Endothelial cell of coronary artery (primary cell): Measurements from ENCODE around the gene STUB1. TPM values are rescaled to one million over a fixed set of nuclear protein-coding genes. Genes with fewer than 3 reads are reported as not detected.

Source experiments
- total RNA-seq: library from RNA; depleted of rRNA; stranded (reverse); fragments of >200 nt; gene quantifications from 2 replicates; pipeline ENCODE4 v1.2.3, GENCODE V29; 2014

STUB1 gene
- total RNA-seq: 160 and 181 TPM in 2 replicates

GRCh38 chr16:679814-680624 is at the start of gene STUB1:
TSS of gene STUB1 (plus strand) at chr16:680410. CDS start at chr16:680526, 116 bp downstream.

DNA sequence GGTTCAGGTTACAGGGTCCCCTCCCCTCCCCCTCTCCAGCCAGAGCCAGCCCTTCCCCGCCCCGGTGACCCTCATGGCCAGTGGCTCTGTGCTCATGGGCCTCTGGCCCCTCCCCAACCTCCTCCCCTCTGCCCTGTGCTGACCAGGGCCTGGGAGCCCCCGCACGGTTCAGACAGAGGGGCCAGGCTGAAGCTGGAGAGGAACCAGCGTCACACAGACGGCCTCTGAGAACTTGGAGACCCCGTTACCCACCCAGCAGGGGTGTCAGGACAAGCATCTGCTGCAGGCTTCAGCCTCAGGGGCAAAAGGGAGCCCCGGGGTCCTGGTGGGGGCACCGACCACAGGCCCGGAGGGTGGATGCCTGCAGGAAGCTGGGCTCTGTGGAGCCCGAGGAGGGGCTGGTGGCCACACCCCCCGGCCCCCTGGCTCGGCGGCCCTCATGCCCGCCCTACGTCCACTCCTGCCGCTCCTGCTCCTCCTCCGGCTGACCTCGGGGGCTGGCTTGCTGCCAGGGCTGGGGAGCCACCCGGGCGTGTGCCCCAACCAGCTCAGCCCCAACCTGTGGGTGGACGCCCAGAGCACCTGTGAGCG is 49.3 kb upstream of the STUB1 start, which contains the start of gene WFIKKN1:
Gene WFIKKN1, plus strand, starts transcription at position 171 of the 591 bp plus-strand sequence. Its CDS starts 269 bp downstream, at position 440.

DNA sequence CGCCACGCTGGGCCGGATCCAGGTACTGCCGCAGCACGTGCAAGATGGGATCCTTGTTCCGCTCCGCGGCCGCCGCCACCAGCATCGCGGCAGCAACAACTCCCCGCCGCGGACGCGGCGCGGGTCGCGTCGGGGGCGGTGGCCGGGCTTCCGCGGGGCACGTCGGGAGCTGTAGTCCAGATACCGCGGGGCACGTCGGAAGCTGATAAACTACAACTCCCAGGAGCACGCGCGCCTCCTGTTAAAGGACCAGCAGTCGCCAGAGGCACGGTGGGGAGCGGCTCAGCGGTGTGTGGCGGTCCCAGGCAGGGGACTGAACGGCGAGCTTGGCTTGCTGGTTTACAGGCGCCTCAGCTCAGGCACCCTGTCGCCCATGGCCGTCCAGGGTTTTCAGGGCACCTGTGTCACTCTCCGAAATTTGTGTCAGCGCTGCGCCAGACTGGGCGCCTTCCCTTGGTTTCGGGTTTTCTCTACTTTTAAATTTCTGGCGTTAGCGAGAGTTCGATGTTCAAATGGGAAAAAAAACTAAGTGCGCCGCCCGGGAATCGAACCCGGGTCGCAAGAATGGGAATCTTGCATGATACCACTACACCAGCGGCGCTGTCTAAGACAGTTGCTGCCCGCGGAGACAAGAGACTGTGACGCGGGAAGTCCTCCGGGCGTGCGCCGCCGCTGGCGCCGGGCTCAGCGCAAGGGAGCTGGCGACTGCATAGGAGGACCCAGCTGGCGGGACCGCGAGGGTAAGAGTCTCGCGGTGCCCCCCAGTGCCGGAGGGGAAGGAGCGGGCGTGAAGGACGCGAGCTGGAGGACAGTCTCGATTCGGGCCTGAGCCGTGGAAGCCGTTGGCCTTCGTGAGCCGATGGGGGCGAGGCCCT is 43.8 kb upstream of the STUB1 start, which contains the start of gene METTL26:
Gene METTL26, minus strand, starts transcription at position 100 of the 875 bp plus-strand sequence. Its CDS starts 15 bp downstream, at position 85.

GRCh38 chr16:641326-642188 is 38.7 kb upstream of the STUB1 start, which contains the start of gene MCRIP2:
TSS of gene MCRIP2 (plus strand) at chr16:641828. CDS start at chr16:641992, 164 bp downstream.

DNA sequence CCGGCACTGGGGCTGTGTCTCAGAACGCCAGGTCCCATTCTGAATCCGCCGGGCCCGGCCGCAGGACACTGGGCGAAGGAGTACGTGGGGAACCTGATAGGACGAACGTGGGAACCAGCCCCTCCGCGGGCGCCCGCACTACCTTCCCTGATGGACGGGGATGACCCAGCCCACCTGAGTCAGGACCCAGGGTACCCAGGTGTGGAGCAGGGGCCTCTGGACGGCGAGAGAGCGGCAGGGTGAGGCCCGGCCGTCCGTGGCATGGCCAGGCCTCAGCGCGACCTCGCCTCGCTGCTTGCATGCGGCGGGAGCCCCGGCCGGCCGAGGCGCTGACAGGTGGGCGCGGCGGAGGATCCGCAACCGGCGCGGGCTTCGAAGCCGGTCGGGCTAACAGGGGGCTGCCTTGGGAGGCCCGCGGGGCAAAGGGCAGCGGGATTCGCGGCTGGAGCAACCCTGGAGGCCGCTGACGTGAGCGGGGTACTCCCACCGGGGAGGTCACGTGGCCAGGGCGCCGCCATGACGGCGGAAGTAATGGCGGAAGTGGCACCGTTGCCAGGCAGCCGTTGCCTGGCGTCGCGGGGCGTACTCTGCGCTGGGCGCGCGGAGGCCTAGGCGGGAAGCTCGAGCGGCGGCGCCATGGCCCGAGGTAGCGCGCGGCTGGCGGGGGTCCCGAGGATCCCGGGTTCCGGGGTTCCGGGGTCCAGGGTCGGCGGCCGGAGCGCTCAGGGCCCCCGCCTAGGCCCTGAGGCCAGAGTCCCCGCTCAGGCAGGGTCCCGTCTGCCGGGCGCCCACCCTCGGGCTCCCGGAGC is 31.2 kb upstream of the STUB1 start, which contains the start of gene WDR90:
Gene WDR90, plus strand, starts transcription at position 585 of the 809 bp plus-strand sequence. Its CDS starts 52 bp downstream, at position 637.

DNA sequence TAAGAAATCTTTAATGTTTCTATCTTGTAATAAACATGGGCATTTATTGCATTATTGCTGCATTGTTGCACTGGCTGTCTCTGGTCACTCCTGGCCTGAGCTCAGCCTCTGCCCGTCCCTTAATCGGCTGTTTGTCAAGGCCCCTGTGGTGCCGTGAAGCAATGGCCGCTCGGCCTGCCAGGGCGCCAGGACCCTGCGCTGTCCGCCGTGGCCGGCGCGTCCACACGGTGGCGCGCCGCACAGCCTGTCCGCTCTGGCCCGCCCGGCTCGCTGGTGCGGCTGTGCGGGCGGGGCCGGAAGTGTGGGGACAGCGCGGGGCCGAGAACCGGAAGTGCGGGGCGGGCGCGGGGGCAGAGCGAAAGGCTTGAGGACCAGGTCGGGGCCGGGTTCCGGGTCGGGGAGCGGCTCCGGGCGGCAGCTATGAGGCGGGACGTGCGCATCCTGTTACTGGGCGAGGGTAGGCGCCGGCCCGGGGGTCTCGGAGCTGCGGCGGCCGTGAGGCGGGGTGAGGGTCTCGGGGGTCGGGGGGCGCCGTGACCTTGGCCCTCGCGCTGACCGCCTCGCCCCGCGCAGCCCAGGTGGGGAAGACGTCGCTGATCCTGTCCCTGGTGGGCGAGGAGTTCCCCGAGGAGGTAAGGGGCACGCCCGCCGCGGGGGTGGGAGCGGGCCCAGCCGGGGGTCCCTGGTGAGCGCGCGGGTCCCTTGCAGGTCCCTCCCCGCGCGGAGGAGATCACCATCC is 12.3 kb upstream of the STUB1 start, which contains the start of gene RHOT2:
Gene RHOT2, plus strand, starts transcription at position 353 of the 739 bp plus-strand sequence. Its CDS starts 68 bp downstream, at position 421.

DNA sequence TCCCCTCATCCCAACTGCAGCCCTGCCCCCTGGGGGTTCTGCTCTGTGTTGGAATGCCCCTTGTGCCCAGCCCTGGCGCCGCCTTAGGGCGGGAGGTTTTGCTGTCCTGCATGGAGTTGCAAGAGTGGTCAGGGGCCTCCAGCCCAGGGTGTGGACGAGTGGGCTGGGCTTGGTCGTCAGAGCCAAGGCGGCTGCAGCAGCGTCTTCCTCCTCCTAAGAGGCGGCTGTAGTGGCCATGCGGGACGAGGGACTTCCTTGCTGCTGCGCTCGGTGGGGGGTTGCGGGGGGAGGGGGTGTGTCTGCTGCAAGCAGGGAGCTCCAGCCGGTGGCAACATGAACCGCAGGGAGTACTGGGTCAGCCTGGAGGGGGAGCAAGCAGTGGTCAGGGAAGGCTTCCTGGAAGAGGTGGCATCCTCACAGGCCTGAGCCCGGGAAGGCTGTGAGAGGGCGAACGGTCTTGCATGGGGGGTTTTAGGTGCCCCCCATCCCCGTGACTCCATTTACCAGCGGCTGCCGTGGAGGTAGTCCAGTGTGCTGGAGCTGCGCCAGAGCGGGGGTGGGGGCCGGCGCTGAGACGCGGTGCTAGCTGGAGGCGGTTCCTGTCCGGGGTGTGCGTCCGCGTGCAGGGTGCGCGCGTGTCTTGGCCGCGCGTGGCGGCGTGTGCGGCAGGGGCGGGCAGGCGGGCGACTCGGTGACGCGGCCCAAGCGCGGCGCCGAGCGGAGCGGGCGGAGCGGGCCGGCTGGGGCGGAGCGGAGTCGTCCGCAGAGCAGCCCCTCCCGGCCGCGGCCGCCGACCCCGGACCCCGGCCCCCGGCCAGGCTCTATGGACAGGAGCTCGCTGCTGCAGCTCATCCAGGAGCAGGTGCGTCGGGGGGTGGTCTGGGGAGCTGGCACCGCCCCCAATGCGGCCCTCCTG is 5.0 kb upstream of the STUB1 start, which contains the start of gene RHBDL1:
Gene RHBDL1, plus strand, starts transcription at position 704 of the 916 bp plus-strand sequence. Its CDS starts 120 bp downstream, at position 824.

GRCh38 chr16:684071-684794 is 4.0 kb downstream of the STUB1 start, which contains the start of gene JMJD8:
TSS of gene JMJD8 (minus strand) at chr16:684334. CDS start at chr16:684319, 15 bp downstream.

GRCh38 chr16:705431-706188 is 25.4 kb downstream of the STUB1 start, which contains the start of gene FBXL16:
TSS of gene FBXL16 (minus strand) at chr16:705801. CDS start at chr16:697405, 8,396 bp downstream.

GRCh38 chr16:714558-715476 is 34.6 kb downstream of the STUB1 start, which contains the start of gene METRN:
TSS of gene METRN (plus strand) at chr16:715118. CDS start at chr16:715290, 172 bp downstream.

DNA sequence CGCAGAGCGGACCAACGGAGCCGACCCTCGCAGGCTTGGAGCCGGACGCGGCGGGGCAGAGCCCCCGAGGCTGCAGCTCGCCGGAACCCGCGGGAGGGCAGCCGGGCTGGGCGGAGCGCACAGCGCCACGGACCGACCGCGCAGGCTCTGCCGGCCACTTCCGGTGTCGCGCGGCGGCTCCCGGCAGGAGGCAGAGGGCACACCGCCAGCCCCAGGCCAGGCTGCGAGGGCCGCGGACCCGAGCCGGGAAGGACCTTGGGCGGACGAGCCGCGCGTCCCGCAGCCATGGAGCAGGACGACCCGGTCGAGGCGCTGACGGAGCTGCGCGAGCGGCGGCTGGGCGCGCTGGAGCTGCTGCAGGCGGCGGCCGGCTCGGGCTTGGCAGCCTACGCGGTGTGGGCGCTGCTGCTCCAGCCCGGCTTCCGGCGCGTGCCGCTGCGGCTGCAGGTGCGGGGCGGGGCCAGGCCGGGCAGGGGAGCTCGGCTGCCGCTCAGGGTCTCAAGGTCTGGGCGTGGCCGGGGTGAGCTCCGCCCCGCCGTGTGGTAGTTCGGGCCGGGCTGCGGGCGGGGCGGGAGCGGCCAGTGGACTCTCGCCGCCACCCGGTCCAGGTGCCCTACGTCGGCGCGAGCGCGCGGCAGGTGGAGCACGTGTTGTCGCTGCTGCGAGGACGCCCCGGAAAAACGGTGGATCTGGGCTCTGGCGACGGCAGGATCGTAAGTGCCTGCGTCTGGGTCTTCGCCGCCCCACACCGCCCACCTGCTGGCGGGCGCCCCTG is 41.0 kb downstream of the STUB1 start, which contains the start of gene ANTKMT:
Gene ANTKMT, plus strand, starts transcription at position 157 of the 775 bp plus-strand sequence. Its CDS starts 129 bp downstream, at position 286.

GRCh38 chr16:726438-727290 is 46.5 kb downstream of the STUB1 start, which contains the start of the genes CCDC78 and HAGHL:
TSS of gene CCDC78 (minus strand) at chr16:726443. CDS start at chr16:726367, 76 bp downstream.
TSS of gene HAGHL (plus strand) at chr16:727106. CDS start at chr16:727510, 404 bp downstream.

